ENCODE data around the gene TUBA1B. TPM values are rescaled to one million over a fixed set of nuclear protein-coding genes. Genes with fewer than 3 reads are reported as not detected.

Gene TUBA1B
- total and polyA plus RNA-seq, 2 of the 13 experiments (the other 11 are each of a cell fraction or from before 2014, with no cell fraction given) = 1,275 to 1,353 TPM

GRCh38 chr12:49092086-49092815 lies 38.9 kb downstream of the TUBA1B start (continued):
- TF ChIP-seq, protein P1, sequence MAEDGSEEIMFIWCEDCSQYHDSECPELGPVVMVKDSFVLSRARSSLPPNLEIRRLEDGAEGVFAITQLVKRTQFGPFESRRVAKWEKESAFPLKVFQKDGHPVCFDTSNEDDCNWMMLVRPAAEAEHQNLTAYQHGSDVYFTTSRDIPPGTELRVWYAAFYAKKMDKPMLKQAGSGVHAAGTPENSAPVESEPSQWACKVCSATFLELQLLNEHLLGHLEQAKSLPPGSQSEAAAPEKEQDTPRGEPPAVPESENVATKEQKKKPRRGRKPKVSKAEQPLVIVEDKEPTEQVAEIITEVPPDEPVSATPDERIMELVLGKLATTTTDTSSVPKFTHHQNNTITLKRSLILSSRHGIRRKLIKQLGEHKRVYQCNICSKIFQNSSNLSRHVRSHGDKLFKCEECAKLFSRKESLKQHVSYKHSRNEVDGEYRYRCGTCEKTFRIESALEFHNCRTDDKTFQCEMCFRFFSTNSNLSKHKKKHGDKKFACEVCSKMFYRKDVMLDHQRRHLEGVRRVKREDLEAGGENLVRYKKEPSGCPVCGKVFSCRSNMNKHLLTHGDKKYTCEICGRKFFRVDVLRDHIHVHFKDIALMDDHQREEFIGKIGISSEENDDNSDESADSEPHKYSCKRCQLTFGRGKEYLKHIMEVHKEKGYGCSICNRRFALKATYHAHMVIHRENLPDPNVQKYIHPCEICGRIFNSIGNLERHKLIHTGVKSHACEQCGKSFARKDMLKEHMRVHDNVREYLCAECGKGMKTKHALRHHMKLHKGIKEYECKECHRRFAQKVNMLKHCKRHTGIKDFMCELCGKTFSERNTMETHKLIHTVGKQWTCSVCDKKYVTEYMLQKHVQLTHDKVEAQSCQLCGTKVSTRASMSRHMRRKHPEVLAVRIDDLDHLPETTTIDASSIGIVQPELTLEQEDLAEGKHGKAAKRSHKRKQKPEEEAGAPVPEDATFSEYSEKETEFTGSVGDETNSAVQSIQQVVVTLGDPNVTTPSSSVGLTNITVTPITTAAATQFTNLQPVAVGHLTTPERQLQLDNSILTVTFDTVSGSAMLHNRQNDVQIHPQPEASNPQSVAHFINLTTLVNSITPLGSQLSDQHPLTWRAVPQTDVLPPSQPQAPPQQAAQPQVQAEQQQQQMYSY (CRISPR knock-in tag; IDR thresholded peaks at IDR 0.05) = no peak
- no peak for TF ChIP-seq ZNF841 (CRISPR knock-in tag; IDR thresholded peaks at IDR 0.05; ENCODE audit: borderline replicate concordance)
- TF ChIP-seq HMG20B (CRISPR knock-in tag; conservative IDR thresholded peaks at IDR 0.05) = 0 out of 2 replicates have a peak, but pooled peaks have one; percentile 29
- TF ChIP-seq, protein P2, sequence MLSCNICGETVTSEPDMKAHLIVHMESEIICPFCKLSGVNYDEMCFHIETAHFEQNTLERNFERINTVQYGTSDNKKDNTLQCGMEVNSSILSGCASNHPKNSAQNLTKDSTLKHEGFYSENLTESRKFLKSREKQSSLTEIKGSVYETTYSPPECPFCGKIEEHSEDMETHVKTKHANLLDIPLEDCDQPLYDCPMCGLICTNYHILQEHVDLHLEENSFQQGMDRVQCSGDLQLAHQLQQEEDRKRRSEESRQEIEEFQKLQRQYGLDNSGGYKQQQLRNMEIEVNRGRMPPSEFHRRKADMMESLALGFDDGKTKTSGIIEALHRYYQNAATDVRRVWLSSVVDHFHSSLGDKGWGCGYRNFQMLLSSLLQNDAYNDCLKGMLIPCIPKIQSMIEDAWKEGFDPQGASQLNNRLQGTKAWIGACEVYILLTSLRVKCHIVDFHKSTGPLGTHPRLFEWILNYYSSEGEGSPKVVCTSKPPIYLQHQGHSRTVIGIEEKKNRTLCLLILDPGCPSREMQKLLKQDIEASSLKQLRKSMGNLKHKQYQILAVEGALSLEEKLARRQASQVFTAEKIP (CRISPR knock-in tag; IDR thresholded peaks at IDR 0.05; ENCODE audit: borderline replicate concordance) = no peak
- 0 out of 2 replicates have a peak, but pooled peaks have one; percentile 13 for TF ChIP-seq GATAD2A (CRISPR knock-in tag; IDR thresholded peaks at IDR 0.05)
- TF ChIP-seq HNRNPL (IDR thresholded peaks at IDR 0.05; ENCODE audit: low read depth, low read length) = peak; percentile 51; the same call in 1 of the 2 replicates
- TF ChIP-seq, protein P3, sequence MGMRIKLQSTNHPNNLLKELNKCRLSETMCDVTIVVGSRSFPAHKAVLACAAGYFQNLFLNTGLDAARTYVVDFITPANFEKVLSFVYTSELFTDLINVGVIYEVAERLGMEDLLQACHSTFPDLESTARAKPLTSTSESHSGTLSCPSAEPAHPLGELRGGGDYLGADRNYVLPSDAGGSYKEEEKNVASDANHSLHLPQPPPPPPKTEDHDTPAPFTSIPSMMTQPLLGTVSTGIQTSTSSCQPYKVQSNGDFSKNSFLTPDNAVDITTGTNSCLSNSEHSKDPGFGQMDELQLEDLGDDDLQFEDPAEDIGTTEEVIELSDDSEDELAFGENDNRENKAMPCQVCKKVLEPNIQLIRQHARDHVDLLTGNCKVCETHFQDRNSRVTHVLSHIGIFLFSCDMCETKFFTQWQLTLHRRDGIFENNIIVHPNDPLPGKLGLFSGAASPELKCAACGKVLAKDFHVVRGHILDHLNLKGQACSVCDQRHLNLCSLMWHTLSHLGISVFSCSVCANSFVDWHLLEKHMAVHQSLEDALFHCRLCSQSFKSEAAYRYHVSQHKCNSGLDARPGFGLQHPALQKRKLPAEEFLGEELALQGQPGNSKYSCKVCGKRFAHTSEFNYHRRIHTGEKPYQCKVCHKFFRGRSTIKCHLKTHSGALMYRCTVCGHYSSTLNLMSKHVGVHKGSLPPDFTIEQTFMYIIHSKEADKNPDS (CRISPR knock-in tag; IDR thresholded peaks at IDR 0.05) = no peak
- TF ChIP-seq, protein P4, sequence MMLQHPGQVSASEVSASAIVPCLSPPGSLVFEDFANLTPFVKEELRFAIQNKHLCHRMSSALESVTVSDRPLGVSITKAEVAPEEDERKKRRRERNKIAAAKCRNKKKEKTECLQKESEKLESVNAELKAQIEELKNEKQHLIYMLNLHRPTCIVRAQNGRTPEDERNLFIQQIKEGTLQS (CRISPR knock-in tag; IDR thresholded peaks at IDR 0.05) = no peak
- TF ChIP-seq U2AF2 (IDR thresholded peaks at IDR 0.05; ENCODE audit: low read depth, low read length) = no peak
- TF ChIP-seq, protein P5, sequence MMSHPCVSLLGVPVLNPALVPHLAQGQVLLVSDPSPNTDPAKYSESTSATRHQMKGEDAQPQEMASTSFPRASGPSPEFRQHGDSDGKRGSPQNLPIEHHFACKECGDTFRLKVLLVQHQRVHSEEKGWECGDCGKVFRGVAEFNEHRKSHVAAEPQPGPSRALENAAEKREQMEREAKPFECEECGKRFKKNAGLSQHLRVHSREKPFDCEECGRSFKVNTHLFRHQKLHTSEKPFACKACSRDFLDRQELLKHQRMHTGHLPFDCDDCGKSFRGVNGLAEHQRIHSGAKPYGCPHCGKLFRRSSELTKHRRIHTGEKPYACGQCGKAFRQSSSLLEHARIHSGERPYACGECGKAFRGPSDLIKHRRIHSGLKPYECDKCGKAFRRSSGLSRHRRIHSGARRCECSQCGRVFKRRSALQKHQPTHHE (CRISPR knock-in tag; IDR thresholded peaks at IDR 0.05; ENCODE audit: borderline replicate concordance) = no peak
- TF ChIP-seq DPF2 (CRISPR knock-in tag; IDR thresholded peaks at IDR 0.05; ENCODE audit: borderline replicate concordance, low read depth) = no peak
- no peak for TF ChIP-seq ZNF251 (CRISPR knock-in tag; IDR thresholded peaks at IDR 0.05)
- TF ChIP-seq ZFP90 (CRISPR knock-in tag; IDR thresholded peaks at IDR 0.05; ENCODE audit: borderline replicate concordance) = 0 out of 2 replicates have a peak, but pooled peaks have one; percentile 24
